Eye (tissue), 1 donor: ENCODE data around the gene STIM1.

Source experiments
- DNase-seq: peaks from one replicate; pipeline ENCODE4 v3.0.0-alpha.2; 2015

Gene STIM1

DNA sequence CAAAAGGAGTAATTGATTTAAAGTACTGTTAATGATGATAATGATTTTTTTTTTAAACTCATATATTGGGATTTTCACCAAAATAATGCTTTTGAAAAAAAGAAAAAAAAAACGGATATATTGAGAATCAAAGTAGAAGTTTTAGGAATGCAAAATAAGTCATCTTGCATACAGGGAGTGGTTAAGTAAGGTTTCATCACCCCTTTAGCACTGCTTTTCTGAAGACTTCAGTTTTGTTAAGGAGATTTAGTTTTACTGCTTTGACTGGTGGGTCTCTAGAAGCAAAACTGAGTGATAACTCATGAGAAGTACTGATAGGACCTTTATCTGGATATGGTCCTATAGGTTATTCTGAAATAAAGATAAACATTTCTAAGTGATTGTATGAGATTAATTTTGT, 283.0 kb downstream of the STIM1 start:
- no peak for DNase-seq

DNA sequence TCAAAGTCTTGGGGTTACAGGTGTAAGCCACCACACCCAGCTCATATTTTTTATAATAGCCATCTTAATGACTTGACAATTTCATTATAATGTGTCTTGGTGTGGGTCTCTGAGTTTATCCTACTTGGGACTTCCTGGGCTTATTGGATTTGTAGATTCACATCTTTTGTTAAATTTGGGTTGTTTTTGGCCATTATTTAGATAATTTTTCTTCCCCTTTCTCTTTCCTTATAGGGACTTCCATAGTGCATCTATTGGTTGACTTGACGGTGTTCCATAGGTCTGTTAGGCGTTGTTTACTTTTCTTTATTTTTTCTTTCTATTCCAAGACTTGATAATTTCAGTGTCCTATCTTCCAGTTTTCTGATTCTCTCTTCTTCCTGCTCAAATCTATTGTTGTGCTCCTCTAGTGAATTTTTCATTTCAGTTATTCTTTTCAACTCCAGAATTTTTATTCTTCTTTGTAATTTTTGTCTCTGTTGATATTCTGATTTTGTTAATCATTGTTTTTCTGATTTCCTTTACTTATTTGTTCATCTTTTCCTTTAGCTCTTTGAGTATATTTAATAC, 284.7 kb downstream of the STIM1 start:
- DNase-seq = peak; percentile 22
